ENCODE results near the gene LRTM2. TPM values are rescaled to one million over a fixed set of nuclear protein-coding genes. Genes with fewer than 3 reads are reported as not detected.

The LRTM2 gene
- total RNA-seq, 4 donors from 2014 or later, result not detected

DNA sequence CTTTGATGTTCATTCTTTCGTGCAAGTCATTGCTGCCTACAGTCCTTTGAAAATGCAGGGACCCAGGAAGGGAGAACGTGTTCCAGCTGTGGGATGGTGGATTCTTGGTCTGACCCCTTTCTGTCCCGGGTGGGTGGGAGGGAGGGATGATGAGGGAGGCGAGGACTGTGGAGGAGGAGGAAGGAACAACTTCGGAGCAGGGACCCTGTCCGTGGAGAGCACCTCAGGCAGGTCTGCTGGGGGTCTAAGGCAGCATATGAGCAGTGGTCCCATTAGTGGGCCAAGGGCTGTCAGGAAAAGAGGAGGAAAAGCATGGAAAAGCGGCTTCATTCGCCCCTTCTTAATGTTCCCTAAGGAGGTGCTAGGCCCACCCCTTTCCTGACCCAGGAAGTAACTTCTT lies 62.0 kb downstream of the LRTM2 start:
- no peak for TF ChIP-seq POLR2A (IDR thresholded peaks at IDR 0.05)
- TF ChIP-seq, protein P1, sequence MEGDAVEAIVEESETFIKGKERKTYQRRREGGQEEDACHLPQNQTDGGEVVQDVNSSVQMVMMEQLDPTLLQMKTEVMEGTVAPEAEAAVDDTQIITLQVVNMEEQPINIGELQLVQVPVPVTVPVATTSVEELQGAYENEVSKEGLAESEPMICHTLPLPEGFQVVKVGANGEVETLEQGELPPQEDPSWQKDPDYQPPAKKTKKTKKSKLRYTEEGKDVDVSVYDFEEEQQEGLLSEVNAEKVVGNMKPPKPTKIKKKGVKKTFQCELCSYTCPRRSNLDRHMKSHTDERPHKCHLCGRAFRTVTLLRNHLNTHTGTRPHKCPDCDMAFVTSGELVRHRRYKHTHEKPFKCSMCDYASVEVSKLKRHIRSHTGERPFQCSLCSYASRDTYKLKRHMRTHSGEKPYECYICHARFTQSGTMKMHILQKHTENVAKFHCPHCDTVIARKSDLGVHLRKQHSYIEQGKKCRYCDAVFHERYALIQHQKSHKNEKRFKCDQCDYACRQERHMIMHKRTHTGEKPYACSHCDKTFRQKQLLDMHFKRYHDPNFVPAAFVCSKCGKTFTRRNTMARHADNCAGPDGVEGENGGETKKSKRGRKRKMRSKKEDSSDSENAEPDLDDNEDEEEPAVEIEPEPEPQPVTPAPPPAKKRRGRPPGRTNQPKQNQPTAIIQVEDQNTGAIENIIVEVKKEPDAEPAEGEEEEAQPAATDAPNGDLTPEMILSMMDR (IDR thresholded peaks at IDR 0.05), result no peak
- H3K36me3 ChIP-seq, result no peaks in the 10 kb centered on the region
- WGBS, 2 donors, result 77 to 87% methylated on average over 8 of the region's 8 CpGs
- no peaks in the 10 kb centered on the region for H3K4me1 ChIP-seq
- H3K27me3 ChIP-seq, result no peaks in the 10 kb centered on the region
- H3K27ac ChIP-seq, result no peak overlapping the region
- H3K4me3 ChIP-seq (replicated peaks in 1 of 3), result no peak overlapping the region
- no peaks in the 10 kb centered on the region for H3K9me3 ChIP-seq
- intact Hi-C loops (cut with DNase I), result no loop called here
- DNase-seq, result no peak

DNA sequence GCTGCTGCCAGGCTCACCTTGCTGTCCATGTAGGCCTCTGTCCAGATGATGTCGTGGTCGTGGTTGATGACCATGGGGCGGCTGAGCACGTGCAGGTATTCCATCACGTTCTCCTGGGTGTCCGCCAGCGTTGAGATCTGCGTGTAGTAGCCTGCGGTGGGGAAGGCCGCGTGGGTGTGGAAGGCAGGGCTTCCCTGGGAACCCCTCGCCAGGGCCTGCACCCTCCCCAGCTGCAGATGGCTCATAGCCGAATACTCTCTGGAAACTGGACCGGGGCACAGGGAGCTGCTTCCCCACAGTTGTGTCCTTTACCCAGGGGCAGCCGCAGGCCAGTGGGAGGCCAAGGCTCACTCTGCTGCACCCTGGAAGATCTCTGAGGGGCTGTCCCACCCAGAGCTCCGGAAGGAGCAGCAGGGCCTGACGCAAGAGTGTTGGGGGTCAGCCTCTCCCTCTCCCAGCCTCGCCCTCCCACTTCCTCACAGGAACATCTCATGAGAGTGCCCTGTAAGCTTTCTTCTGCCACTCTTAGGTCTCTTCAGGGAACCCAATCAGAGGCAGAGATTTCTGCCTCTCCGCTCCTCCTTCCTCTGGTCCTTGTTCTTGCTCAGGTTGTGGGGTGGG lies 62.6 kb downstream of the LRTM2 start:
- WGBS, 2 donors, result 90 to 93% methylated on average over 9 to 16 of the region's 19 CpGs
- Histone ChIP-seq H3K4me3 (replicated peaks in 1 of 3) (no peak overlapping the region), H3K27ac (no peak overlapping the region), H3K4me1 (no peaks in the 10 kb centered on the region), H3K9me3 (no peaks in the 10 kb centered on the region), H3K27me3 (no peaks in the 10 kb centered on the region), H3K36me3 (no peaks in the 10 kb centered on the region)
- intact Hi-C loops (cut with DNase I), result no loop called here
- DNase-seq, result no peak
- TF ChIP-seq, protein P1 (IDR thresholded peaks at IDR 0.05), result no peak
- TF ChIP-seq POLR2A (IDR thresholded peaks at IDR 0.05), result no peak

DNA sequence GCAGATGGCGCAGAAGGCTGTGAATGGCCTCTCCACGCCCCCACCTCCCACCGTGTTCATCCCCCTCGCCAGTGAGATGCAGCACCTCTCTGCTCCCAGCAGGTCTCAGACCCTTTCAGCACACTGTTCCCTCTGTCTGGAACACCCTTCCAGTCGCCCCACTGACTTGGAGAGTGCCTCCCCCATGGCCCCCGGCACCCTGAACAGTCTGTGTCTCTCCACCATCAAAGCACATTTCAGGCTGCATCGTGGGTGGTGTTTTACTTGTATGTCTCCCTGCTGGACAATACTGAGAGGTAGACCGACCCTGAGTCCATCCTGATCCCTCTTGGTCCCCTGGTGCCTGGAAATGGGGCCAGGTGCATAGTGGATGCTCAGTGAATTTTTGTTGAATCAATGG lies 63.1 kb downstream of the LRTM2 start:
- Histone ChIP-seq H3K4me3 (replicated peaks in 1 of 3) (no peak overlapping the region), H3K9me3 (no peaks in the 10 kb centered on the region), H3K36me3 (no peaks in the 10 kb centered on the region), H3K27ac (no peak overlapping the region), H3K4me1 (no peaks in the 10 kb centered on the region), H3K27me3 (no peaks in the 10 kb centered on the region)
- 86 to 92% methylated on average over 8 of the region's 8 CpGs for WGBS, 2 donors
- DNase-seq, result no peak
- intact Hi-C loops (cut with DNase I), result no loop called here
- no peak for TF ChIP-seq POLR2A (IDR thresholded peaks at IDR 0.05)
- TF ChIP-seq, protein P1 (IDR thresholded peaks at IDR 0.05), result no peak

DNA sequence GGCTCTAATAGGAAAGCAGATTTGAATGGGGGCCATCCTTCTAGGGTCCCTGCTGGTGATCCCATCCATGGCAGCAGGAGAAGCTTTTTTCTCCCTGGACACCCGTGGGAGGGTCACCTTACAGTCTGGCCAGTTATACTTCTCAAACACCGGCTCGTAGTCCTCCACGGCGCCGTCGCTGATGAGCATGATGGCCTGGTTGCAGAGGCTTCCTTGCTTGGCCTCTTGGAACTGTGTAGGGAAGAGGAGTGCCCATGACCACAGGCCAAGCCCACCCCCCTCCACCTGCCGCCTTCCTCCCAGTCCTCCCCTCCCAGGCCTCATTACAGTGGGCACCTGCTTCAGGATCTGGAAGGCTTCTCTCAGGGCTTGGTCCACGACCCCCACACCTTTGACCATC lies 64.3 kb downstream of the LRTM2 start:
- DNase-seq, result no peak
- no peak for TF ChIP-seq POLR2A (IDR thresholded peaks at IDR 0.05)
- TF ChIP-seq, protein P1 (IDR thresholded peaks at IDR 0.05), result no peak
- Histone ChIP-seq H3K27me3 (no peaks in the 10 kb centered on the region), H3K36me3 (no peaks in the 10 kb centered on the region), H3K9me3 (no peaks in the 10 kb centered on the region), H3K4me3 (replicated peaks in 1 of 3) (no peak overlapping the region), H3K27ac (no peak overlapping the region), H3K4me1 (no peaks in the 10 kb centered on the region)
- intact Hi-C loops (cut with DNase I), result no loop called here
- 90 to 93% methylated on average over 8 to 9 of the region's 9 CpGs for WGBS, 2 donors

DNA sequence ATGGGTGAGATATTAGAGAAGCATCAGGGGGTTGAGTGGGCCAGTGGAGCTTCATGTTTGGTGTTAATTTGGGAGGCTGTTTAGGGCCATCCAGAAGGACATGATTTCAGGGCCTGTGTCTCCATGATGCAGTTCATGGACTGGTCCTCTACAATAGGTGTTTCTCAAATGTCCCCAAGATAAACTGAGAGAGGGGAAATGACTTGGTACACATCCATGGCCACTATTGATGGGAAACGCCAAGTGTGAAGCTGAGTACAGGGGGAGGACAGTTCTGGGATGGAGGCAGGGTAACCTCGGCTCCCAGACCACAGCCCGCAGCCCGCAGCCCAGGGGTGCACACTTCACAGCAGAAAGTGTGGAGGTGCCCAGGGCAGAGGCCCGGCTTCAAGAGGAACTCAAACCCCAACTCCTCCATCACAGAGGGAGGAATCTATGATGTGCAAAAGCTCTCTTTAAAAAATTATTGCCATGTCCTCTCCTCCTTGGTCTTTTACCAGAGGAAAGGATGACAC lies 64.8 kb downstream of the LRTM2 start:
- no peak overlapping the region for H3K4me3 ChIP-seq (replicated peaks in 1 of 3)
- intact Hi-C loops (cut with DNase I), result no loop called here
- H3K9me3 ChIP-seq, result no peaks in the 10 kb centered on the region
- no peaks in the 10 kb centered on the region for H3K27me3 ChIP-seq
- WGBS, 2 donors, result 93 to 97% methylated on average over 5 of the region's 5 CpGs
- TF ChIP-seq, protein P1 (IDR thresholded peaks at IDR 0.05), result no peak
- TF ChIP-seq POLR2A (IDR thresholded peaks at IDR 0.05), result no peak
- H3K4me1 ChIP-seq, result no peaks in the 10 kb centered on the region
- H3K27ac ChIP-seq, result no peak overlapping the region
- DNase-seq, result no peak
- no peaks in the 10 kb centered on the region for H3K36me3 ChIP-seq
